Esophagus mucosa (tissue), 1 donor: ENCODE results near the gene PATJ. TPM values are rescaled to one million over a fixed set of nuclear protein-coding genes. Genes with fewer than 3 reads are reported as not detected.
A peak's percentile ranks its signal among the peaks of the same experiment; 100 is the strongest.

Experiments
- ATAC-seq: fragments of 200-7000 bp; cut with Tn5 transposase; one replicate; pipeline ENCODE4 v1.9.1; 2020
- total RNA-seq: library from RNA; stranded (reverse); gene quantifications from one replicate; pipeline ENCODE4 v1.2.4, GENCODE V29; 2023
- donor health status: DM: yes; HTN: yes; CAD: no.

Gene PATJ
- total RNA-seq, 1 donor from 2014 or later, result 52.8 TPM

GRCh38 chr1:61997123-61997522 lies 254.8 kb downstream of the PATJ start:
- no peak for ATAC-seq

GRCh38 chr1:62003777-62004176 lies 261.5 kb downstream of the PATJ start:
- no peak for ATAC-seq

GRCh38 chr1:62006690-62007089 lies 264.4 kb downstream of the PATJ start:
- no peak for ATAC-seq

GRCh38 chr1:62011006-62011405 lies 268.7 kb downstream of the PATJ start:
- ATAC-seq, result no peak

- ATAC-seq, result no peak
Measured at GRCh38 chr1:62012095-62012494, 269.8 kb downstream of the PATJ start.

- ATAC-seq, result no peak
Measured at GRCh38 chr1:62012836-62013235, 270.6 kb downstream of the PATJ start.

GRCh38 chr1:62013264-62013663 lies 271.0 kb downstream of the PATJ start:
- ATAC-seq, result no peak

GRCh38 chr1:62022382-62022983 lies 280.2 kb downstream of the PATJ start:
- ATAC-seq, result no peak

- ATAC-seq, result no peak
Measured at GRCh38 chr1:62024690-62025089, 282.4 kb downstream of the PATJ start.

GRCh38 chr1:62025154-62025553 lies 282.9 kb downstream of the PATJ start:
- no peak for ATAC-seq

- no peak for ATAC-seq
Measured at GRCh38 chr1:62025892-62026291, 283.6 kb downstream of the PATJ start.

- ATAC-seq, result no peak
Measured at GRCh38 chr1:62029704-62030103, 287.4 kb downstream of the PATJ start.

GRCh38 chr1:62034790-62035189 lies 292.5 kb downstream of the PATJ start:
- ATAC-seq, result no peak

- no peak for ATAC-seq
Measured at GRCh38 chr1:62037274-62037673, 295.0 kb downstream of the PATJ start.

- ATAC-seq, result no peak
Measured at GRCh38 chr1:62038594-62039284, 296.5 kb downstream of the PATJ start.

- ATAC-seq, result no peak
Measured at GRCh38 chr1:62040450-62040849, 298.2 kb downstream of the PATJ start.

GRCh38 chr1:62040973-62041372 lies 298.7 kb downstream of the PATJ start:
- no peak for ATAC-seq

GRCh38 chr1:62043154-62043553 lies 300.9 kb downstream of the PATJ start:
- no peak for ATAC-seq

GRCh38 chr1:62045574-62045973 lies 303.3 kb downstream of the PATJ start:
- peak; percentile 82 for ATAC-seq

- no peak for ATAC-seq
Measured at GRCh38 chr1:62046927-62047326, 304.6 kb downstream of the PATJ start.

- no peak for ATAC-seq
Measured at GRCh38 chr1:62050165-62050564, 307.9 kb downstream of the PATJ start.

GRCh38 chr1:62052946-62053345 lies 310.7 kb downstream of the PATJ start:
- no peak for ATAC-seq

GRCh38 chr1:62054188-62054587 lies 311.9 kb downstream of the PATJ start:
- ATAC-seq, result no peak

- no peak for ATAC-seq
Measured at GRCh38 chr1:62057230-62057629, 314.9 kb downstream of the PATJ start.
